HG02759 (cell line): ENCODE results near the gene SLC35B4.
A peak's percentile ranks its signal among the peaks of the same experiment; 100 is the strongest.
"Not testable (repeated sequence)": the region's sequence is repeated elsewhere in the genome, so short reads cannot be mapped to it uniquely, and the experiment has no call there.

Source experiments
- ATAC-seq: cut with Tn5 transposase; IDR thresholded peaks from one replicate; pipeline ENCODE4 v1.9.1; 2021; ENCODE audit warnings: mild to moderate bottlenecking, moderate library complexity; ENCODE audit not compliant: unreplicated experiment

Gene SLC35B4

DNA sequence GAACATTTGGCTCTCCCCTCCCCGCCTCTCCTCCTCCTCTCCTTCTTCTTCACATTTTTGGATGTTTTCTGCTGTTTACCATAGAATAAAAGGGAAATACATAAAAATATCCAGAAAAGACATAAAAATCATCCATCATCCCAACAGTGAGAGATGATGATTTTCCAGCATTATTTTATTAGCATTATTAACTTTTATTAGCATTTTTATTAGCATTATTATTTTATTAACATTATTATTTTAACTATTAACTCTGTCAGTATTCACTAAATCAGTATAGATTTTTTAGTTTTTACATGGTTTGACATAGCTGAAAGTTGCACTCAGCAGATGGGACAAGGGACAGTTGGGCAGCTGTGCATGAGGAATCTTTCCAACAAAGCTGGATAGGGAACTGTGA is 16.2 kb upstream of the SLC35B4 start:
- no peak for ATAC-seq

DNA sequence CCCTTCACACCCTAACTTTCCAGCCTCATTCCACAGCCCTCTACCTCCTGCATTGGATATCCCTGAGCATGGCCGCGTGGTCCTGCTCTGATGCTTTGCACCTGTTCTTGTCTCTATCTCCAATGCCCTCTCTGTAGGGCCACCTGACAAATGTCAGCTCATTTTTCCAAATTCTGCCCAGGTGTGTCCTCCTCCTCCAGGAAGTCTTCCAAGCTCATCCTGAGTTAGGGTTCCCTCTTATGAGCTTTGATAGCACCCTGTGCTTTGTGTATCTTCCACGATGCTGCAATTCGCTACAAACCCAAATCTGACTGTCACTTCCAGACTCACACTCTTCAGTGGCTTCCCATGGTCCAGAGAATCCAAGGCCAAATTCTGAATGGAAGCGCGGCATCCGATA is 14.7 kb upstream of the SLC35B4 start:
- no peak for ATAC-seq

DNA sequence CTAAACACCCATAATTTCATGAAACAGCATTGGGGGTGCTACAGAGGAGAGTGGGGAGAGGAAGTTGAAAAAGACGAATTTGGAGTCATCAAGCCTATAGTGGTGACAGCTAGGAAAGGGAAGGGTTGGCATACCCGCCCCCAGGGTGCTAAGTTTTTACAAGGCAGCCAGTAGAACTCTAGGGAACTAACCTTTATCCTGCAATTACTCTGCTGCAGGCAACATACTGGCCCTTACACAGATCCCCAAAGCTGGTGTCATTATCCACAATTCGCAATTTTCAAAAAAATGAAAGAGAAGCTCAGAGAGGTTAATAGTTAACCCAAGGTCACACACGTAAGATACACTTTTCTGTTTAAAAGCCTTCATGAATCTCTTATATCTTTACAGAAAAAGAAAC is 14.2 kb upstream of the SLC35B4 start:
- no peak for ATAC-seq

DNA sequence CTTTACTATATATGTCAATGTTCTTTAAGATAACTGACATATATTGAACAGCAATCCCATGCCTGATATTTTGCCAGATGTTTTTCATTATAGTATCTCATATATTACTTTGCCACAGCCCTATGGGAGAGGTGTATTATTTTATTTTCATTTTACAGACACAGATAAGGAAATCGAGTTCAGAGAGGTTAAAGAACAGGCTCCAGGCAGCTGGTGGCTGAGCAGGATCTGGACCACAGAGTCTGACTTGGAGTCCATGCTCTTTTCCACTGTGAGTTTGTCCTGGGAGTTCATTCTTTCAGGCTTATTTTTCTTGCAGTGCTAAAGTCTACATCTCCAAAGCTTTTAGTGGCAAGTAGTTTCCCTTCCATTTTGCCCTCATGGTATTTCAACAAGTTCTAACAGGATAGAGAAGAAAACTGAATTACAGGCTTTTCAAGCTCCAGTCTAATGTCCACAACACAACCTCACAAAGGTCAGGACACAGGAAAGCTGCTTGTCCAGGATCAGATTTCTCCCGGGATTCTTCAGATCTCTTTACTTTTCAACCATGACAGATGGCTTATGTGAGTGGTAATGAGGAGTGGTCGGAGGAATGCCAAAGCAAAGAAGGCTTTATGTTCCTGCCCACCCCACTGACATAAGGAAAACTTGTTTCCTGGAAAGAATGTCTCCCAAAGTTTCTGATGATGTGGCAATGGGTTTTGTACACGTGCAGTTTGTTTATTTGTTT is 13.1 kb upstream of the SLC35B4 start:
- ATAC-seq = no peak

DNA sequence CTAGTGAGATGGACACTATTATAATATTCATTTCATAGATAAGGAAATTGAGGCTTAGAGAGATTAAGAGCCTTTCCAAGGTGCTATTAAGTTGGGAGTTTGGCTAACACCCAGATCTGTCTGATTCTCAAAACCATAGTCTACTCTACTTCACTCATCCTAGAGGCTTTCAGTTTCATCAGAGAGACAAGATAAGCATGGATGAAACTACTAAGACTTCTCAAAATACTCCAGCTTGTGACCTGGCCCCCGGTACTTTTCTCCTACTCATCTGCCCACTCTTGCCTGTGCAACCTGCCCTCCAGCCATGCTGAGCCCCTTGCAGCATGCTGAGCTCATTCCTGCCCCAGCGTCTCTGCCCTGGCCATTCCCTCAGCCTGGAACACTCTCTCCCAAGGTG is 12.2 kb upstream of the SLC35B4 start:
- no peak for ATAC-seq

DNA sequence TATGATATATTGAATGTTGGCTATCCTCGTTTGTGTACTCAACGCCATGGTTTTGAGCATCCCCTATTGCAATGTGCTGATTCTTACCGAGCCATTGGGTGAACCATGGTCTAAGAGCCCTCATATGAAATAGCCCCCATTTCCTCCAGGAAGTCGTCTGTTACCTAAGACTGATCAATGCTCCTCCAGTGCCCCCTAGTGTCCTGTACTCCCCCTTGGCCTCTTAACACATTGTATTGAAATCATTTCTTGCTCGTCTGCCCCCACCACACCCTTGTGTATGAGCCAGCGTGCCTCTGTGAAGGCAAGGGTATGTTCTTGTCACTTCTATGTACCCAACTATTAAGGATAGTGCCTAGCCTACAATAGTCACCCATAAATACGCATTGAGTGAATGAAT is 11.2 kb upstream of the SLC35B4 start:
- peak; percentile 87 for ATAC-seq

DNA sequence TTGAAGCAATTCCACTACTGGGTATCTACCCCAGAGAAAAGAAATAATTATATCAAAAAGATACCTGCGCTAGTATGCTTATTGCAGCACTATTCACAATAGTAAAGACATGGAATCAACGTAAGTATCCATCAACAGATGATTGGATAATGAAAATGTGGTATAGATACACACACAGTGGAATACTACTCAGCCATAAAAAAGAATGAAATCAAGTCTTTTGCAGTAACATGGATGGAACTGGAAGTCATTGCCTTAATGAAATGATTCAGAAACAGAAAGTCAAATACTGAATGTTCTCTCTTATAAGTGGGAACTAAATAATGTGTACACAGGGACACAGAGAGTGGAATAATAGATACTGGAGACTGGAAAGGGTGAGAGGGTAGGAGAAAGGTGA is 7.4 kb upstream of the SLC35B4 start:
- no peak for ATAC-seq

DNA sequence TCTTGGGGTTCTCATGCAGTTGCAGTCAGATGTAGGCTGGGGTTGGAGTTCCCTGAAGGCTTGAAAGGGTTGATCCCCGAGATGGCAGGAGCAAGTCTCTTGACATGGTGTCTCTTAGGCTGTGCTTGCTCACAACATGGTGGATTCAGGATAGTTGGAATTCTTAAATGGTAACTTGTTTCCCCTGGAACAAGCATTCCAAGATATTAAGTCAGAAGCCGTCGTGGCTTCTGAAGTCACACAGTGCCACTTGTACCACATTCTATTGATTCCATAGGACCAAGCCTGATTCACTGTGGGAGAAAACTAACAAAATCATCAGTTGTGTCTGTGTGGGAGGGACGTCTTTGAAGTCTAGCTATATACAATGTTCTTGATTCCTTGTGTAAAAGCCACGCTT is 3.5 kb upstream of the SLC35B4 start:
- ATAC-seq = no peak

DNA sequence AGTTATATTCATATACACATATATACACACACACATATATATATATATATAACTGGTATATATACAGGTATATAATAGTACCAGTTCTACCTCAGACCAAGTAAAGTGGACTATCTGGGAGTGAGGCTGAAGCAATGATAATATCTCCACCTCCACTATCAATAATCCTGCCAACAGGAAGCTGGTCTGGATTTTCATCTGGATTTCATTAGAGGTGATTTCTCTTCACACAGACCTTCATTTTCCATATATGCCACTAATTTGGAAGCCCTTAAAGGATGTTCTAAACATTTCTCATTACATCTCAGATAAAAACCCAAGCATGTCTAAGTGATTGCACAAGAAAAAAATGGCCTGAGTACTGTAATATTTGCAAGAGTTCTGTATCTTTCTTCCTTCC is 1.7 kb upstream of the SLC35B4 start:
- no peak for ATAC-seq

DNA sequence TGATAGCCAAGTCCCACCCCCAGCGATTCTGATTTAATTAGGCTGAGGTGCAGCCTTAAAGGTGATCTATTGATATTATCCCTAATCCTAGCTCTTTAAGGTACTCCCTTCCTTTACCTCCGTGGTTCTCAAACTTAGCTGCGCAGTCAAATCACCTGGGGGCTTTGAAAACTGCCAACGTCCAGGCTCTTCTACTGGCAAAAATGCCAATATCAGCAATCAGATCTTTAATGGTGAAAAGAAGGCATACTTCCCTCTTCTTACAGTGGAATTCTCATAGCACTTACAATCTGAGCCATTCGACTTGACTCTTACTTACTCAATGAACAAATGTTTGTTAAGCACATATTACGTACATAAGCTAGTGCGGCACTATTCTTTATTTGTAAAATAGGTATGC is 704 bp upstream of the SLC35B4 start:
- ATAC-seq = no peak

DNA sequence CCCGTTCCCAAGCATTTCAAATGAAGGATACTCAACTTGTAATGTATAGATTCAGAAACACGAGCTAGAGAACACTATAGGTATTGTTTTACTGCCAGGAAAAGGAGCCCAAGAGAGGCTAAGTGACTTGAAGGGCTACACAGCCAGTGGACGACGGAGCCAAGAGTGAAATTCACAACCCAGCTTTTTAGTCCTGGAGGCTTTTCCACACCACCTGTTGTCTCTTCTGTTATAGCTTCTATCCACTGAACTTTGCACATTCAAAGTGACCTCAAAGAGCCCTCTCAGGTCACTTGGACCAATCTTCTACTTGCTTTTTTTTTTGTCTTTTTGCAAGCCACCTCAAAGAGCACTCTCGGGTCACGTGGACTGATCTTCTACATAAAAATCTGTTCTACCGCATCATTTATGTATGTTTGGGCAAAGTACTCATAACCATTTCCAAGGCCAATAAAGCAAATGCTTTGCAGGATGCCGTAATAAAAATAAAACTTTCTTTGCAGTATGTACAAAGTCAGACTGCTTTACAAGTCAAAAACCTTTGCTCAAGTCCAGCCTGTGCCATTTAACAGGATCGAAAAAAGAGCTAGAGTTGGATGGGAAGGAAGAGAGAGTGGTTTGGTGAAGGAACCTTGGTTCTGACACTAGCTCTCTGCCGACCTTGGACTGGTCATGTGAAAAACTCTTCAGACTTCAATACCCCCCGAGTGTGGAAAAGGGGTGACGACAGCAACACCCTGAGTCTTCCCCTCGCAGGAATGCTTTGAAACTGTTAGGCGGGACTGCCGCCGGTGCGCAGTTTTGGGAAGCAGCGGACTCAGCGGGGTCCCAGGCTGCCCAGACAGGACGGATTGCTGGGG is 821 bp downstream of the SLC35B4 start:
- no peak for ATAC-seq

DNA sequence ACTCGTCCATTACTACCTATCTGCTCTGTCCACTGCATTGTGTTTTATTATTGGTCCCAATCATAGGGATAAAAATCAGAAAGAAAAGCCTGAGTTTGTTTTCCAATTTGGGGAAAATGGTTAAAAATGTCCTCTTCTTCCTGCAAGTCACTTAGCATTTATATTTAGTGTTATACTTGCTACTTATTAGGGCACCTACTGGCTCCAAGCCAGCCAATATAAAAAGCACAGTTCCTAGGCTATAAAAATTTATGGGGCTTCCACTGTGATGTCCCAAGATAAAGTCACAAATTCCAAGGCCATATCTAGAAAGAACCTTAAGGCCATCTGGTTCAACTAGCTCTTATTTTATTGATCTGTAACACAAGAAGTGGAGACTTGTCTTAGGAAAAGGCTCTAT is 3.2 kb downstream of the SLC35B4 start:
- no peak for ATAC-seq

DNA sequence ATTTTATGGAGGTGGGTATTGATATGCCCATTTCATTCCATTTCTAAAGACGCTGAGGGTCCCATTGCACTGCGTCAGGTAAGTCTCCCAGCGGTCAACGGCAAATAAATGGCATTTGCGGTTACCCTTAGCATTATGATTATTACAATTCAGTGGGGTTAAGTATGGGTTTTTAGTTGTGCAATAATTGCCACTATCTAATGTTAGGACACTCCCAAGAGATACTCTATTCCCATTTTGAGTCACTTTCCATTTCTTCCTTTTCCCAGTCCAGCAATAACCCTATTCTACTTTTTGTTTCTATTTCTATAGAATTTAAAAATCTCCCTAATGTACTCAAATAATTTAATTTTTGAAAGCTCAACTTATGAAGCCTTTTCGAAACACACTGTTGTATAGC is 4.0 kb downstream of the SLC35B4 start:
- no peak for ATAC-seq

DNA sequence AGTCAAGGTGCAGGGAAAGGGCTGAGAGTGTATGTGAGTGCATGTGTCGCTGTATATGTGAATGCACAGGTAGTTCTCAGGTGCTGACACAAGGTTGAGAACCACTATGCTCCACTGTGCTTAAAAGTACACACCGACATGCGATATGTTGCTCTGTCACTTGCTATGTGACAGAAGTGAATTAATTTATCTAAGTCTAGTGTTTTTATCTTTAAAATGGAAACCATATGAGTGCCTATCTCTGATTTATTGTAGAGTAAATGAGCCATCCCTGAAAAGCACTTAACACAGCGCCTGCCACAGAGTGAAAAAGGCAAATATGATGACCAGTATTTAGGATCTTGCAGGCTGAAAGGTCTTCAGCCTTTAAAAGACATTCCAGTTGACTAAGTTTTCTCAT is 4.9 kb downstream of the SLC35B4 start:
- no peak for ATAC-seq

DNA sequence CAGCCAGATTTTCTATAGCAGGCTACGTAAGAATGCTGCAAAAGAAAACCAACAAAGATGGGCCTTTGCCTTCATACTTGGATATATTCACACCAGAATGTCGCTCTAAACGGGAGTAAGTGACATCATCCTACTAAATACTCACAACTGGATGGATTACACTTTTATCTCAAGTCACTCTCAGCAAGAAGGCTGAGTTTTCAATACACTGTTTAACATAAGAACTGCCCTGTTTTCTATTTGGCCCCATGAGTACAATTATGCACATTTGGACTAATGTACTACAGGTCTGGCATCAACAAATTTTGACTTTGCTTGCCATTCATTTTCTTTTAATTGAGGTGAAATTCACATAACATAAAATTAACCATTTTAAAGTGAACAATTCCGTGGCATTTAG is 8.2 kb downstream of the SLC35B4 start:
- ATAC-seq = no peak

DNA sequence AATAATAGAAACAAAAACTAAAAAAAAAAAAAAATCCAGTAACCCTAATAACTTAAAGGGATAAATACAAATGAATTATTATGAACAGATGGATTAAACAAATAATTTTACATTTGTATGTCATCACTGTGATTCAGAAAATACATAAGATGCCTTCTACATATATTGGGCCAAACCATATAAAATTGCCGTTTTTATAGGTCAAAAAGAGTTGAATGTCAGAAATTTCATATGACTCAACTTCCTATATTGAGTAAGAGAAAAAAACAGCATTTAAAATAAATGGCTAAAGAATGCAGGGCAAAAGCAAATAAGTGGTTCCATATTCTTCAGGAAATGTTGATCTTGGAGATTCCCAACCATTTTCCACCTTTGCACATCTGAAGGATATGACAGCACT is 9.4 kb downstream of the SLC35B4 start:
- ATAC-seq = no peak

DNA sequence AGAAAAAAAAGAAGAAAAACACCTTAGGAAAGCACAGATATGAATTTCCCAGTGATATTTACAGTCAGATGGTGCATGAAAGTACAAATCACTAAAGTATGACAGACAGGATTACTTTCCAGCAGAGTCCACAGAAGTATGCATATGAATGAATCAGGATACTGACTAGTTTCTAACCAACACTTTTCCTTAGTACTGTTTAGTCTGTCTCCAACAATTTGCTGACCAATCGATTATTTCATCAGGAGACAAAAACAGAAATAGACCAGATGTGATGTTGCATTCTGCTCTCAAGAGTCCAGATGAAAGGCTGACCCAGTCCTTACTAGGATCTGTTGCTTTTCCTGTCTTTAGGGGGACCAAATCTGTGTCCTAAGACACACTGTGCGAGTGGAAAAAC is 14.6 kb downstream of the SLC35B4 start:
- no peak for ATAC-seq

DNA sequence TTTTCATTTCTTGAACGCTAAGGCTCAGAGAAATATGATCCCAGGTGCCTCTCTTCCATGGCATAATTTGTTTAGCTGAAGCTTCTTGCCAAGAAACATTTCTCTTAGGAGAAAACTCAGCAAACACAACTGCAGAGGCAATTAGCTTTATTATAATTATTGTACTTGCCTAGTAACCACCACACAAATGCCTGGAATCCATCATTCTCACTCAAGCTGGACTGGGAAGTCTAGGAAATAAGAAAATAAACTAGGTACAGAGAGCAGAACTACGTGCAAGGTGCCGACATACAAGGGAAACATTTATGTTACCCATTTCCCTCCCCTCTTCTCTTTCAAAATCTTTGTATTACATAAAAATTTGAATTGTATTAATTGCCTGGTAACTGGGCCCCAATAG is 15.1 kb downstream of the SLC35B4 start:
- no peak for ATAC-seq

DNA sequence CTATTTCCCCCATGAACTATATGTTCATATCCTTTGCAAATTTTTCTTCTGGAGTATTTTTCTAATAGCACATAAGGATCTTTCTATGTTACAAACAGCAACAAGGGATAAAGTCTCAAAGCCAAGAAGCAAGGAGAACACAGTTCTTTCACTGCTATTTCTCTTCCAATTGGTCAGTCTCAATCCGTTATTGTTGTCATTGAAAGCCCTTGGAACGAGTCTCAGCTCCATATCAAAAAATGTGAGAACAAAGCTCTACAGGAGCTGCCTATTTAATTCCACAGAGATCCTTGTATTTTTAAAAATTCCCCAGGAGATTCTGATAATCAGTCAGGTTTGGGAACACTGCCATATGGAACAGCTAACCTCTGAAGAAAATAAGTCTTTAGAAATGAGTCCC is 15.7 kb downstream of the SLC35B4 start:
- ATAC-seq = no peak

DNA sequence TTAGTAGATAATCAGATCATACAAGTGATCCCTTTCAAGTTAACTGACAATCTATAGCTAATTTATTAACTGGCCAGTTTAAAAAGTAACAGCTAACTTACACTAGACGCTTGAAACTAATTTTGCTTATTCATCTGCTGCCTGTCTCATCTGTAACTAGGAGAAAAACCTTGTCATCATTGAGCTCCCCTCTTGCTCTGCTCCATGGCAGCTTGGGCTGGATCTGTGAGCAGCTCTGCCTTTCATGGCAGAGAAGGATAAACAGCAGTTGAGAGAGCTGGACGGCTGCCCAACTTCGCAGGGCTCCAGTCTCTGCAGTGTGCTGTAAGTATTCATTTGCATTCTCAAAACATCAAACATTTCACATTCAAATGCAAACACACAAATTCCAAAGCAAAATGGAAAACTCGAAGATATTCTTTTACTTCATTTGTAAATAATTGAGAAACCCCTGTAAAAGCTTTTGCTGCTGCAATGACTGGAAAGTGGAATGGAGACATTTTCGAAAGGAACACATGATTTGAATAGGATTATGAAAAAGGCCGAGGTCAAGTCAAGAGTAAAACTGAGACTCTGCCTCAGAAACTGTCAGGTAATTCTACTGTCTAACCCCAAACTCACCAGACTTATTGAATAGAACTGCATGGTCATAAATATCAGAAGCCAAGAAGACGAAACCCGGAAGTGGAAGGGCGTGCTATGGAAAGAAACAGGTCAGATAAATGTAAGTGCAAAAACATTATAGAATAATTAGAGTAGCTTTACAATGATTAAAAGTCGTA is 17.6 kb downstream of the SLC35B4 start:
- ATAC-seq = no peak

DNA sequence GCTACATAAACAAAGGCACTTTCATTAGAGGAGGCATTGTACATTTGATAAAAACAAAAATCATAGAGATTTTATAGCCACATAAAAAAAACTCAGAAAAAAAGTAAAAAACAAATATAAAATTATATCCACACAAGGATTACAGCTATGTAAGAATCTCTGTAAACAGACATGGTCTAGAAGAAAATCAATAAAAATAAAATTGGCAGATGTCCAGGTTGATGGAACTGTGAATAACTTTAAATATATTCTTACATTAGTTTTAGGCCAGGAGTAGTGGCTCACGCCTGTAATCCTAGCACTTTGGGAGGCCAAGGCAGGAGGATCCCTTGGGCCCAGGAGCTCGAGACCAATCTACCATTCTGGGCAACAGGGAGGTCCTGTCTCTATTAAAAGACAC is 19.2 kb downstream of the SLC35B4 start:
- no peak for ATAC-seq

DNA sequence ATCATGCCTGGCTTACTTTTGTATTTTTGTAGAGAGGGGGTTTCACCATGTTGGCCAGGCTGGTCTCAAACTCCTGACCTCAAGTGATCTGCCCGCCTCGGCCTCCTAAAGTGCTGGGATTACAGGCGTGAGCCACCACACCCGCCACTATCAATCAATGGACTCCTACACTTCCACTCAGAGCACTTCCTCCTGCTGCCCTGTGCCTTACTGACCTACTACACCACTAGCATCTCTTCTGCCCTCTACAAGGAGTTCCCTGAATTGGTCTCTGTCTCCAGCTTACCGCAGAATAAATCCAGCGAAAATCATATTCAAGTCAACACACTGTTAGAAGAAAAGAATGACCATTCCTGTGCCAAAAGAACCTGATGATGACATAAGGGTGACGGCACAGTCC is 20.7 kb downstream of the SLC35B4 start:
- ATAC-seq = not testable (repeated sequence)
